Lung (tissue), 12 donors: ENCODE results near the gene PDPK1. TPM values are rescaled to one million over a fixed set of nuclear protein-coding genes. Genes with fewer than 3 reads are reported as not detected.

ENCODE experiments used
- ATAC-seq: fragments of 200-7000 bp; cut with Tn5 transposase; one replicate; pipeline ENCODE4 v1.9.1; 2020; ENCODE audit warnings: moderate number of reproducible peaks; ENCODE audit not compliant: insufficient read depth, low FRiP score
- DNase-seq, 3 donors: peaks; one replicate each; pipeline ENCODE4 v3.0.0-alpha.2; 2013 to 2017
- H3K27ac ChIP-seq, 2 donors: one replicate each; pipeline ENCODE4 v1.5.1; 2013; ENCODE audit warnings: mild to moderate bottlenecking in 2 of 2, moderate library complexity in 2 of 2, control low read depth in 1 of 2, inconsistent platforms in 1 of 2, low read depth in 1 of 2, low read length in 1 of 2
- H3K27me3 ChIP-seq, 3 donors: one replicate each; pipeline ENCODE4 v1.5.1; 2013; ENCODE audit warnings: low read length in 2 of 3; ENCODE audit not compliant: control insufficient read depth in 3 of 3, insufficient read depth in 3 of 3
- H3K36me3 ChIP-seq, 4 donors: one replicate each; pipeline ENCODE4 v1.5.1; 2013; ENCODE audit warnings: low read length in 4 of 4, mild to moderate bottlenecking in 1 of 4, moderate library complexity in 1 of 4; ENCODE audit not compliant: control insufficient read depth in 4 of 4, insufficient read depth in 4 of 4
- H3K4me1 ChIP-seq, 5 donors: one replicate each; pipeline ENCODE4 v1.5.1; 2013; ENCODE audit warnings: low read length in 5 of 5, mild to moderate bottlenecking in 2 of 5, moderate library complexity in 1 of 5; ENCODE audit not compliant: control insufficient read depth in 5 of 5, insufficient read depth in 5 of 5
- H3K4me3 ChIP-seq: one replicate; pipeline ENCODE4 v1.5.1; 2013; ENCODE audit warnings: mild to moderate bottlenecking, control low read depth, moderate library complexity
- H3K9ac ChIP-seq, 2 donors: one replicate each; pipeline ENCODE4 v1.5.1; 2013; ENCODE audit warnings: low read length in 2 of 2, control low read depth in 1 of 2; ENCODE audit not compliant: insufficient read depth in 1 of 2
- H3K9me3 ChIP-seq, 4 donors: one replicate each; pipeline ENCODE4 v1.5.1; 2013; ENCODE audit warnings: low read length in 3 of 4, mild to moderate bottlenecking in 1 of 4, moderate library complexity in 1 of 4; ENCODE audit not compliant: control insufficient read depth in 4 of 4, insufficient read depth in 3 of 4
- WGBS, 2 donors: extraction: QIAGEN DNeasy Blood & Tissue Kit; methylation state at CpG; one replicate each; pipeline ENCODE4 v1.1.7; 2013; 5-methylcytosine and 5-hydroxymethylcytosine counted together
- polyA plus RNA-seq, 2 donors: library from polyadenylated mRNA; stranded (reverse); fragments of 200-250 nt; gene quantifications; one replicate each; pipeline ENCODE4 v1.2.1, GENCODE V29; 2013
- total RNA-seq, 2 donors: library from RNA; depleted of rRNA in 1 of 2; stranded (reverse); fragments of >200 nt in 1 of 2; gene quantifications; one replicate each; pipeline ENCODE4 v1.2.1, GENCODE V29; 2014 to 2021
- TF ChIP-seq, protein P1 (sequence below): IDR thresholded peaks from 2 replicates; pipeline ENCODE4 v1.5.1; 2012; ENCODE audit warnings: mild to moderate bottlenecking; ENCODE audit errors: control extremely low read depth, extremely low read depth
- donor health status: control.
- donor health status: control.
- donor health status: Bipolar disorder and iron deficiency.
- donor health status: healthy.
- donor health status: DM: yes; HTN: yes; CAD: no.

Gene PDPK1
- total and polyA plus RNA-seq, 4 donors: 16.7 to 79.0 (median 33.8) TPM

- 43 to 51% methylated on average over 15 of the region's 15 CpGs for WGBS, 2 donors
- peak overlapping the region; percentile 20 for H3K4me3 ChIP-seq
- no peaks in the 10 kb centered on the region for H3K27me3 ChIP-seq
- H3K9ac ChIP-seq: no peak overlapping the region
- no peaks in the 10 kb centered on the region for H3K9me3 ChIP-seq
- ATAC-seq: no peak
- TF ChIP-seq, protein P1, sequence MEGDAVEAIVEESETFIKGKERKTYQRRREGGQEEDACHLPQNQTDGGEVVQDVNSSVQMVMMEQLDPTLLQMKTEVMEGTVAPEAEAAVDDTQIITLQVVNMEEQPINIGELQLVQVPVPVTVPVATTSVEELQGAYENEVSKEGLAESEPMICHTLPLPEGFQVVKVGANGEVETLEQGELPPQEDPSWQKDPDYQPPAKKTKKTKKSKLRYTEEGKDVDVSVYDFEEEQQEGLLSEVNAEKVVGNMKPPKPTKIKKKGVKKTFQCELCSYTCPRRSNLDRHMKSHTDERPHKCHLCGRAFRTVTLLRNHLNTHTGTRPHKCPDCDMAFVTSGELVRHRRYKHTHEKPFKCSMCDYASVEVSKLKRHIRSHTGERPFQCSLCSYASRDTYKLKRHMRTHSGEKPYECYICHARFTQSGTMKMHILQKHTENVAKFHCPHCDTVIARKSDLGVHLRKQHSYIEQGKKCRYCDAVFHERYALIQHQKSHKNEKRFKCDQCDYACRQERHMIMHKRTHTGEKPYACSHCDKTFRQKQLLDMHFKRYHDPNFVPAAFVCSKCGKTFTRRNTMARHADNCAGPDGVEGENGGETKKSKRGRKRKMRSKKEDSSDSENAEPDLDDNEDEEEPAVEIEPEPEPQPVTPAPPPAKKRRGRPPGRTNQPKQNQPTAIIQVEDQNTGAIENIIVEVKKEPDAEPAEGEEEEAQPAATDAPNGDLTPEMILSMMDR: no peak
- no peak for DNase-seq
- H3K27ac ChIP-seq: peak overlapping the region in 1 of 2 donors; percentile 96
- H3K4me1 ChIP-seq: peaks cover 8 to 33% (median 22%) of the 10 kb centered on the region in 5 donors
- H3K36me3 ChIP-seq: peaks cover 0 to 5% (median 0%) of the 10 kb centered on the region in 4 donors
These were observed 25.0 kb upstream of the PDPK1 start for GRCh38 chr16:2512735-2513404.

DNA sequence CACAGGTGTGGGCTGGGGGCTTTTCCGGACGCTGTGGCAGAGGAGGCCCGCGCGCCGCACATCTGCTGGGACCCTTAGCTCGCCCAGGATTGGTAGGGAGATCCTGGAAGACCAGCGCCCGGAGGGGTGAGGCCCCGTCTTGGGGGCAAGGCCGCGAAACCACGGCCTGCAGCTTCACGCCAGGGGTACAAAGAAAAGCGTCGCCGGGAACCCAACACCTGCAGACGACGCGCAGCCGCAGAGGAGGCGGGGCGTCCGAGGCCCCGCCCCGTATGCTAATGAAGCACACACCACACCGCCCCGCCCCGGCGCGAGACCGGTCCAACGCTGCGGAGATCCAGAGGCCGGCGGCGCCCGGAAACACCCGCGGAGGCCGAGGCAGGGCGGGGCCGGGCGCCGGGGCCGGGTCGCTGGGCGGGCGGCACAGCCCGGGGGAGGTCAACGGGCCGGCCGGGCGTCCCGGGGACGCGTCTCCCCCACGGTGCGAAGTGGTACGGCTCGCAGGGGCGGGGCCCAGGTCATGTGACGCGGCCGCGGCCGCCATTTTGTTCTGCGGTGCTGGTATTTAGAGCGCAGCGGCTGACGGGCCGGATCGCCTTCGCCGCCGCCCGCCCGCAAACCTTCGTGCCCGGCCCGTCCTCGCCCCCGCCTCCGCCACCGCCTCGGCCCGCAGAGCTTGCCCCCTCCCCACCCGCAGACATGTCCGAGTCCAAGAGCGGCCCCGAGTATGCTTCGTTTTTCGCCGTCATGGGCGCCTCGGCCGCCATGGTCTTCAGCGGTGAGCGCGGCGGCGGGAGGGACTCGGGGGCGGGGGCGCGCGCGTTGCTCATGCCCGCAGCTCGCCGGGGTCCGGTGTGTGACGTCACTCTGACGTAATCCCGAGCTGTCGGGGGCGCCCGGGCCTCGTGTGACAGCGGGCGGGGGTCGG lies 24.2 kb upstream of the PDPK1 start, which contains the start of gene ATP6V0C:
Gene ATP6V0C (plus strand): TSS at position 548 of the 928 bp plus-strand sequence. CDS start 152 bp downstream, at position 700.
- TF ChIP-seq, protein P1: no peak
- Histone ChIP-seq H3K27me3 (no peaks in the 10 kb centered on the region), H3K9ac (peak within 1 kb of the TSS; percentile 73 to 84), H3K4me3 (peak within 1 kb of the TSS; percentile 86), H3K36me3 (peaks cover 0 to 5% (median under 1%) of the 10 kb centered on the region in 4 donors), H3K9me3 (no peaks in the 10 kb centered on the region), H3K27ac (peak within 1 kb of the TSS; percentile 96 to 97), H3K4me1 (peaks cover 15 to 36% (median 22%) of the 10 kb centered on the region in 5 donors)
- 1% methylated on average over 75 to 122 of the region's 122 CpGs for WGBS, 2 donors
- ATAC-seq: peak; percentile 86
- peak; percentile 87 to 92 (median 91) for DNase-seq

- H3K27me3 ChIP-seq: no peaks in the 10 kb centered on the region
- peaks cover 0 to 9% (median 4%) of the 10 kb centered on the region in 4 donors for H3K36me3 ChIP-seq
- DNase-seq (peak in 1 of 3 donors; percentile 41), ATAC-seq (no peak)
- peak overlapping the region; percentile 73 to 84 for H3K9ac ChIP-seq
- peaks cover 18 to 42% (median 22%) of the 10 kb centered on the region in 5 donors for H3K4me1 ChIP-seq
- H3K27ac ChIP-seq: peak overlapping the region; percentile 96 to 97
- 0 to 1% methylated on average over 31 to 63 of the region's 63 CpGs for WGBS, 2 donors
- H3K4me3 ChIP-seq: peak overlapping the region; percentile 86
- TF ChIP-seq, protein P1: no peak
- H3K9me3 ChIP-seq: no peaks in the 10 kb centered on the region
These were observed 23.3 kb upstream of the PDPK1 start for GRCh38 chr16:2514333-2515179.
